ENCODE data around the gene RASSF7.

Gene RASSF7

DNA sequence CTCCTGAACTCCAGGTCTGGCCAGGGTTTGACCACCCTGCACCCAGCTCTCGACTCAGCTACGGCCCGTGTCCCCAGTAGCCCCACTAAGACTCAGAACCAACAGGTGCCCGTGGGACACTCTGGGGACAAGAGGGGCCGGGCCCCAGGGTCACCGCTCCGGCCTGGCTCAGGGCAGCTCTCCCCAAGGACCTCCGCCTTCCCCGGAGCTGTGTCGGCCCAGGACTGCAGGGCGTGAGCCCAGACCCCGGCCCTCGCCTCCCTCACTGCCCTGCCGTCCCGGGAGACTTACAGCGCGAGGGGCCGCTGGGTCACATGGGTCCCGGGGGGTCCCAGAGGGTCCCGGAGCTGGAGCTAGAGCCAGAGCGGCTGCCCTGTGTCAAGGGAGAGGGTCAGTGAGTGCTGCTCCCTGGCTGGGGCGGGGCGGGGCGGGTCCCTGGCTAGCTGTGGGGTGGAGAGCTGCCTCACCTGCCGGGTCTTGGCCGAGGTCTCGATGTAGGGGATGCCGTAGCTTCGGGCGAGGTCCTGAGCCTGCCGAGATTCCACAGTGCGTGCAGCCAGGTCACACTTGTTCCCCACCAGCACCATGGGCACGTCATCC is 27.7 kb upstream of the RASSF7 start:
- no peak for DNase-seq

DNA sequence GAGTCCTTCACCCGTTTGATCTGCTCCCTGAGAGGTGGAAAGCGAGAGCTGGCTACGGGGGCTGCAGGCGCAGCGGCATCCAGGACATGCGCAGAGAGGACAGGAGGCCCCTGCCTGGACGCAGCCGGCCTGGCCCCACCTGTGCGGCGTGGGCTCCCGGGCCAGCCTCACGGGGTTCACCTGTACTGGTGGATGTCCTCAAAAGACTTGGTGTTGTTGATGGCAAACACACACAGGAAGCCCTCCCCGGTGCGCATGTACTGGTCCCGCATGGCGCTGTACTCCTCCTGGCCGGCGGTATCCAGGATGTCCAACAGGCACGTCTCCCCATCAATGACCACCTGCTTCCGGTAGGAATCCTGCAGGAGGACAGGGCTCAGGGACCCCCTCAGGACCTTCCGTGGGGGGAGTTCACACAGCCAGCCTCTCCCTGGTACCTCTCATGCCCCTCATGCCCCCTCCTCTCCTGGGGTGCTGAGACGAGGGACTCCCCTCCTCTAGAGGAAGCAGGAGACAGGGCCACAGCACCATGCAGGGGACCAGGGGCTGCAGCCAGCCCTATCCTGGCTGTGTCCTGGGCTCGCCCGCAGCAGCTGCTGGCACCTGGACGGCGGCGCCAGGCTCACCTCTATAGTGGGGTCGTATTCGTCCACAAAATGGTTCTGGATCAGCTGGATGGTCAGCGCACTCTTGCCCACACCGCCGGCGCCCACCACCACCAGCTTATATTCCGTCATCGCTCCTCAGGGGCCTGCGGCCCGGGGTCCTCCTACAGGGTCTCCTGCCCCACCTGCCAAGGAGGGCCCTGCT is 27.0 kb upstream of the RASSF7 start:
- no peak for DNase-seq

DNA sequence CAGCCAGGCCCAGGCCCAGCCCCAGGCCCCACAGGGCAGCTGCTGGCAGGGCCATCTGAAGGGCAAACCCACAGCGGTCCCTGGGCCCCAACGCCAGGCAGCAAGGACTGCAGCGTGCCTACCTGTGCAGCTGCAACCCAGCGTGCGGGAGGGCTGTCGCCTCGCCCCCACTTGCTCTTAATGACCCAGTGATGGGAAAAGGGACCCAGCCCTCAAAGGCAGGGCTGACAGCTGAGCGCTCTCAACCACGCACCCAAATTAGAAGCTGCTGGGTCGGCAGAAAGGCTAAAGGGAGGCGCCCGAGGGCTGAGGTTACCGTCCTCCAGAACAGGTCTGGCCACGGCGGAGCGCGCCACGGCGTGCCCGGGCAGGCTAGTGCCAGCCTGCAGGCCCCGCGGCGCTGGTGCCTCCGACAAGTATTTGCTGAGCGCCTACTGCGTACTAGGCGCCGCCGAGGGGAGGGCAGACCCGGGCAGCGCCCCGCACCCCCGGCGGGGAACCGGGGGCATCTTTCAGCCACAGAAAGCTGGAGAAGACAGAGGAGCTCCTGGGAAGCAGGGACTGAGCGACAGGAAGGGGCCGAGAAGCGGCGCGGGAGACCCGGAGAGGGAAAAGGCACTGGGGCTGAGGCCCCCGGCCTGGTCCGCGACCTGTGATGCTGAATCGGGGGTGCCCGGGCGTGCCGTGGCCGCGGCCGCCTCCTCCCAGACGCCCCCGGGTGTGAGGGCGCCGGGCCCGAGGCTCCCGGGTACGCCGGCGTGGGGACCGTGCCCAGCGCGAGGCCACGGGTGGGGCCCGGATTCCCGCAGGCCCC is 26.2 kb upstream of the RASSF7 start:
- no peak for DNase-seq

GRCh38 chr11:535210-535518 is 25.6 kb upstream of the RASSF7 start:
- DNase-seq, result no peak

DNA sequence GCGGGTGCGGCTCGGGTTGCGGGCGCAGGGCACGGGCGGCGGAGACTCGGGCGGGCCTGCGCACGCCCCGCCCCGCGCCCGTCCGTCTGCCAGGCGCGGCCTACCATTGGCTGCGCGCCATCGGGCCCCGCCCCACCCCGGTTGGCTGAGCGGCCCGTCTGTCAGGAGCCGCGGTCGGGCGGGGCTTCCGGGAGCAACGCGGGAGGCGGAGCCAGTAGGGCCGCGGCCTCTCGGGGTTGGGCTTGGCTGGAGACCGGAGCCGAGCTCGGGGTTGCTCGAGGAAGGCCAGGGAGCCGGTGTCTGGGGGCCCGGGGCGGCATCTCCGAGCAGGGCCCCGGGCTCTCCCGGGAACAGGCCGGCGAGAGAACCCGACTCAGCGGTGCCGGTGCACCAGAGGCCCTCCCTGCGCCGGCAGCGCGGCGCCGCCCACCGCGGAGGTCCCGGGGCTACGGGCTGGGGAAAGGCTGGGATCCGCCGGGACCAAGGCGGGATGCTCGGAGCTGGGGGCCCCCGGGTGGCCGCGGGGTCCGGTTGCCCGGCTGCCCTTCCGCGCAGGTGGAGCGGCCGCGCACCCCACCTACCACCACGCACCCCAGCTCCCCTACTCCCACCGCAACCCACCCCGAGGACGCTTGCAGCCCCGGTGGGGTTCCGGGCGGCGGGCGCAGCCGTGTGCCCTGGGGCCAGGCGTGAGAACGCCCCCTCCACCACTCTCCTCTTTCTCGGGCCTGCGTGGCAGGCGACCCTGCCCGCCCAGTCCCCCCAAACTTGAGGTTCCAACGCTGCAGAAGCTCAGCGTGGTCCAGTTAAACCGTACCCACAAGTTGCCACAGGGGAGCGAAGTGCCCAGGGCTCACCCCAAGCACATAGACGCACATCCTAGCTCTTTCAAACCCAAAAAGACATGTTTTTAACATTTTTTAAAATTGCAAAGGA is 25.0 kb upstream of the RASSF7 start, which contains the start of gene HRAS:
TSS of gene HRAS (minus strand) at position 58 of the 936 bp plus-strand sequence.
- DNase-seq, result peak; percentile 94

DNA sequence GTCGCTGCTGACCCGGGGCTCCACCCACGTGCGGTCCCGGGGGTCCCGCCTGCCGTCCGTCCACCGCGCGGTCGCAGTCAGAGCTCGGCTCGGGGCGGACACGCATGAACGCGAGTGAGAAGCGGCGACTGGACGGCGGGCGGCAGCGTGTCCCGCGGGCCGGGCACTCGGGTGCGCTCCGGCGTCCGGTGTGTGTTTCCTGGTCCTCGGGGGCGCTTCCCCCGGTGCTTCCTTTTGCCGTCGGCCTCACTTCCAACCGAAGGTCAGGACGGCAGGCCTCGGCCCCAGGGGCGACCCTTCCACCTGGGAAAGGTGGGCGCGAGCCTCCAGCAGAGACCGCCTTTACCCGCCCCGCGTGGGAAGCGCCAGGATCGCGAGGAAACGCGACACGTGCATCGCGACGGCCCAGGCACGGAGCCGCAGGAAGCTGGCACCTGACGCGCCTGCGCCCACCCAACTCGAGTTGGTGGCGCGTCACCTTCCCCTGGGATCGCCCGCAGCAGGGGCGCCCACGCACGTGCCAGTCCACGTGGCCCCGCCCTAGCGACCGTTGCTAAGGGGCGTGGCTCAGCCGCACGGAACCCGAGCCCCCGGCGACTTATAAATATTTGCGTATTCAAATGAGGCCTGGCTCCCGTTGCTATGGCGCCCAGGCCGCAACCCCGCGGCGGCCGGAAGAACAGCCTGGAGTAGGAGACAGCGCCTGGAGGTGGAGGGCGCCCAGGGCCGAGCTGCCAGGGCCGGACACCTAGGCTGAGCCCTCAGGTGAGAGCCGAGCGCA is 23.7 kb upstream of the RASSF7 start, which contains the start of gene LRRC56:
TSS of gene LRRC56 (plus strand) at position 687 of the 781 bp plus-strand sequence. CDS start 3,158 bp downstream, outside the sequence.
- DNase-seq, result peak; percentile 89

DNA sequence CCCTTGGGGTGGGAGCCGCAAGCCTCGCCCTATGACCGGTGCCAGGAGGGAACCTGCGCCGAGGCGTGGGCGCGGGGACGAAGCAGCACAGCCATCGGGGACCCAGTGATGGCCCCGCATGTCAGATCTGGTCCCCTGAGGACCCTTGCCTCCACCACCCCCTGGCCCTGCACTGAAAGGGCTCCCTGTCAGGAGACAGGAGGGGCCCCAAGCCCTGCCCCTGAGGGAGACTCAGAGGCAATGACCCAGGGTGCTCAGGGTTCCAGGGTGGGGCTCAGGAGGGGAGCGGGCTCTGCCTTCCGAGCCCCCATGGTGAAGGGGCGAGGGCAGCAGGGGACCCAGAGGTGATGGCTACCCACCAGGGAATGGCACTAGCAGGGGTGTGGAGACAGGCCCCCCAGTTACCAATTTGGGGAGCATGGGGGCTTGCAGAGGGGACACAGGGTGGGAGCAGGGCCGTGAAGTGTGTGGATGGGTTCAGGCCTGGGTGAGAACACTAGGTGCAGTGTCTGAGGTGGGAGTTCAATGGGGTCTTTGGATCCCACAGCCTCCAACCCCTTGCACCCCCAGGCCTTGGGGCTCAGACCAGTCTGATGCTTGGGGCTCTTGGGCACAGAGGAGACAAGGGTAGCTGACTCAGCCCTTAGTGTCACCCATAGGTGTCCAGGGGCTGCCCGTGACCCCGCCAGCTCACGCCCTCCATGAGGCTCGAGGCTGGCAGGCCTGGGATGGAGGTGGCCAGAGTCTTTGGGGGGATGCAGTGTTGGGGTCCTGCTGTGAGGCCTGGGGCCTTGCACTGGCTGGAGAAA is 22.9 kb upstream of the RASSF7 start:
- no peak for DNase-seq

DNA sequence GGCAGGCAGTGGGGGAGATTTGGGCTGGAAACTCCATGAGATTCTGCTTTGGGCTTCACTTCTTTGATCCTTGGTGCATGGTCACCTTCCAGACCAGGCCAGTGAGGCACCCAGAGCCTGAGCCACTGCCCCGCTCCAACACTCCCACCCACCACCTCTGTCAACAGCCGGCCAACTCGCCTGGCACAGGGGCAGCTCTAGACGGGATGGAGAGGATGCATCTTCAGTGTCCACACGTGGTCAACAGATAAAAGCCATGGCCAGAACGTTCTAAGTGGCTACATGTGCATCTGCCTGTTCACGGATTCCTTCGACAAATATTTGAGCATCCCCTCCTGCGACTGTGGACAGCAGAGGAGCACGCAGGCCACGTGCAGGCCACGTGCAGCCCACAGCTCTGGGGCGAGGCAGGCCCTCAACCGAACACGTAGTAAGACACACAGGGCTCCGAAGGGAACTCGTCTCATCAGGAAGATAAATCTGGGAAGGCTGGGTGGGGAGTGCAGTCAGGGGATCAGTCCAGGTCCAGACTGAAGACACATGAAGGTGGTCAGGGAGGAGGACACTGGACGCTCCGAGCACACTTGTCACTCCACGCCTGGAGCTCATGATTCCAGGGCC is 22.2 kb upstream of the RASSF7 start:
- DNase-seq, result no peak

DNA sequence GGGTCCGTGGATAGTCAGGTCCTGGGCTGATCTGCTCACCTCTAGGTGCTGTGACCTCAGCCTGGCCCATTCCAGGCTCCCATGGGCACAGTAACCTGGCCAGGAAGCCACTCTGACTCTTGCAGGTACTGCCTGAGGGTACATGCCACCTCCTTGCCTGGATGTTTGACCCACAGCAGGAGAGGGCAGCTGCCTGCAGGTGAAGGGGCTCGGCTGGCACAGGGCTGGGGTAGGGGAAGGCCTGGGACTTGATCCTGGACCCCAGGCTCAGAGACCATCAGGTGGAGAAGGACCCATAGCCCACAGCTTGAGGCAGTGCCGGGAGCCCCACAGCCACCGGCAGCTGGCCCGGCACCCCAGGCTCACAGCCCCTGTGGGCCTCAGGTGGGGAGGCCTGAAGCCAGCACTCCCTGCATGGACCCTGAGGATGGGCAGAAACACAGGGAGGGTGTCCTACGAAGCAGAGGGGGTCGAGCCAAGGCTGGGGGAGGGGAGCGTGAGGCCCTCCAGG is 20.7 kb upstream of the RASSF7 start:
- no peak for DNase-seq

GRCh38 chr11:540583-541432 is 20.0 kb upstream of the RASSF7 start:
- no peak for DNase-seq

GRCh38 chr11:541433-541885 is 19.3 kb upstream of the RASSF7 start:
- DNase-seq, result no peak

DNA sequence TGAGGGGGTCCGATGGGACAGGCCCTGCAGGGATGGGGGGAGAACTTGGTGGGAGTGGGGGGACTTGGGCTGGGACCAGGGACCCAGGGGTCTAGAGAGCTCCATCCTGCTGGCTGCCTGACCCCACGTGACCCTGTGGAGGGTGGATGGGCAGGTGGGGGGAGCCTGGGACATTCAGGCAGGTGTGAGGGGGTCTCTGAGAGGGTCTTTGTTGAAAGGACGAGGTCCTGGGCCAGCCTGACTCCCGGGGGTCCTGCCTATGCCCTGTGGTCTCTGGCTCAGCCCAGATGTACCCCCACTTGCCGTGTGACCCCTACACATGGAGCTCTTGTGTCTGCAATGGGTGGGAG is 16.0 kb upstream of the RASSF7 start:
- DNase-seq, result no peak

DNA sequence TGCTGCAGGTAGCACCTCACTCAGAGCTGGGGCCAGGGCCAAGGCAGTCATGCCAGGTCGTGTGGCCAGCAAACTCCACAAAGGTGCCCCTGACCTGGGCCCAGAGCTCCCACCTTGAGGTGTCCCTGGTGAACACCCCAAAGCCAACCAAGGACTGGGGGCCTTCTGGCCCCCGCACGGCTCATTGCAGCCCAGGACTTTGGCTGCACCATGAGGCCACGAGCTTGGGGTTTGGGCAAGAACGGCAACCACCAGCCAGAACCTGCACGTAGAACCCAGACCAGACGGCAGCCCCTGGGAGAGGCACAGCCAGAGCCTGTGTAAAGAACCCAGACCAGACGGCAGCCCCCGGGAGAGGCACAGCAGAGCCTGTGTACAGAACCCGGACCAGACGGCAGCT is 15.6 kb upstream of the RASSF7 start:
- DNase-seq, result no peak

DNA sequence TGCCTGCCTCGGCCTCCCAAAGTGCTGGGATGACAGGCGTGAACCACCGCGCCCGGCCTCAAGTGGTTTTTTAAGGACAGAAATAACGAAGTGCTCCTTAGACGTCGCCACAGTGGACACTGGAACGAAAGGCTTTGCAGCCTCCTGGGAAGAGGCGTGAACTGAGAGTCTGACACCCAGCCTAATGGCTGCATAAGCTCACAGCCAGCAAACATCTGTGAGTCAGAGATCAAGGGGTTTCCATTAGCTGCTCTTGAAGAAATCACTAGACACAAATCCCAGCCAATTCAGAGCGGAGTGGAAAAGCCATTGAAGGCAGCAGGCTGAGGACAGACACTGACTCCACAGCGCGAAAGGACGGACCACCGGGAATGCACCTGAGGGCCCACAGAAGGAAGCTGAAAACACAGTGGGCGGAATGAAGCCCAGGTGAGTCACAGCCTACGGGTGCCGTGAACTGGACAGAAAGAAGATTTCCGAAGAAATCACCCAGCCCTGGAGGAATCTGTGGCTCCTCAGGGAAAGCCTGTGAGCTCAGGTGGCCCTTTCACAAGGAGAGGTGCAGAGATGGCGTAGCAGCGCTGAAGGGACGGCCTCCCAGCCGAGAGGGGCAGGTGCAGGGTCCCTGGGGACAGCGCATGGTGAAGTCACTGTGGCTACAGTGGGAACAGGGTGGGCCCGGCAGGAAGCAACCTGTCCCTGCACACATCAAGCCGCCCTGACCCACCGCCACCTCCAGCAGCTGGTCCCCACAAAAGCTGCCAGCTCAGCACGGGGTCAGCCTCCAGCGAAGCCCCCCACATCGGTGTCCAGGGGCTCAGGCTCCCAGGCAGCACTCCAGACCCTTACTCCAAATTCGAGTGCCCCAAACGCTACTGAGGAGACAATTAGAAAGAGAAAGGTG is 11.8 kb upstream of the RASSF7 start:
- no peak for DNase-seq

DNA sequence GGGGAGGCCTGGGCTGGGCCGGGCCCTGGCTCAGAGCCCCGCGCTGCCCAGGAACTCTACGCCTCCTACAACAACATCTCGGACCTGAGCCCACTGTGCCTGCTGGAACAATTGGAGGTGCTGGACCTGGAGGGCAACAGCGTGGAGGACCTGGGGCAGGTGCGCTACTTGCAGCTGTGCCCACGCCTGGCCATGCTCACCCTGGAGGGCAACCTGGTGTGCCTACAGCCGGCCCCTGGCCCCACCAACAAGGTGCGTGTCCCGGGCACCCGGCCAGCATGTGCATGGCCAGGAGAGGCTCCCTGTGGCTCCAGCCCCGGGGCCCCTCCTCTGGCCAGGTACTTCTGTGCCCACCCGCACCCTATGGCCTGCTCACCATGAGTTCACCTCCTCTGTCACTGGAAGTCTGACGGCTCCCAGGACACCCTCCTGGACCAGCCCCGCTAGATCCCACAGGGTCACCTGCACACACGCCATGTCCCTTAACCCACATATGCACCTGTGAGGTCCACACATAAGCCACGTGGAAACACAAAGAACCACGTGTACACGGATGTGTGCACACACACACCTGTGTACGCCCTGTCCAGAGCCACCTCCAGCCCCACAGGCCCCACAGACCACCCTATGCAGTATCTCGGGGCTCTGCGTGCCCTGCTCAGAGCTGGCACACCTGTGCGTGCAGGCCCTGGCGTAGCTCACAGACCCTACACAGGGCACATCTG is 10.6 kb upstream of the RASSF7 start:
- DNase-seq, result no peak

DNA sequence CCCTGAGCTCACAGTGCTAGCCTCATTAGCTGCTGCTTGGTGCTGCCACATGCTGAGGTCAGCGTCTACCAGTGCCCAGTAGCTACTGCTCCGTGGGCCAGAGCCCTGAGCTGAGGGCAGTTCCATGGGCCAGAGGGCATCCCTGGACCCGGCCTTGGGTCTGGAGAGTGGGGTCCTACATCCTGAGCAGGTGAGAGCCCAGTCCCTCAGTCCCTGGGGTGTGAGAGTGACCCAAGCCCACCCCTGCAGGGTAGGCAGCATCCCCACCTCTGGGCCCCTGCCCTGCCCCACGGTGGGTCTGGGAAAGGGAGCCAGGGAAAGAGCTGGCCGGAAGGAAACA is 10.1 kb upstream of the RASSF7 start:
- no peak for DNase-seq

- DNase-seq, result no peak
Measured at GRCh38 chr11:551131-551530, 9.6 kb upstream of the RASSF7 start.

DNA sequence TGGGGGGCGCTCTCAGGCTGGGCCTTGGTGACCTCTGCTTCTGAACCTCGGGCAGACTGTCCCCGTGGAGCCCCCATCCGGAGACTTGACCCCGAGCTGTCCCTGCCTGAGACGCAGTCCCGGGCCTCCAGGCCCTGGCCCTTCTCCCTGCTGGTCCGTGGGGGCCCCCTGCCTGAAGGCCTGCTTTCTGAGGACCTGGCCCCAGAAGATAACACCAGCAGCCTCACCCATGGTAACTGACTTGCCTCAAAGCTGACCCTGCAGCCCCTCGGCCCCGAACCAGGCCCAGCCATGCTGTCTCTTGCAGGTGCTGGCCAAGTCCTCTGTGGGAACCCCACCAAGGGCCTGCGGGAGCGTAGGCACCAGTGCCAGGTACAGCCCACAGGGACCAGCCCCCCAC is 9.2 kb upstream of the RASSF7 start:
- DNase-seq, result no peak
